ENCODE results near the gene DNAJC15.

DNAJC15 gene

DNA sequence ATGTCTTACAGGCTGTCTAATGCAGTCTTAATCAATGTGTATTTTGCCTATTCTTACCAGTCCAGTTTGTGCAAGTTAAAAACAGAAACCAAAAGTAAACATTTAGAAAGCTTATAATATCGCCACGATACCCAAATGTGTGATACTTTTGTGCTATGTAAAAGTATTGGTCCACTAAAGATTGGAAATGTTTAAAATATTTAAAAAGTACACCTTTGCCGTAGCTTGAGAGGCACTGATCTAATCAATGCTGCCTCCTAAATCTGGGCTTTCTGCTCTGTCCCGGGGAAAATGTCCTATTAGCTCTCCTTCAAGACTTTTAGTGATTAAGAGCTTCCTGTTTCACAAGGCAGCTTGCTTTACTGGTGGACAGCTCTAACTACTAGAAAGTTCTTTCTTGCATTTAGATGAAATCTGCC lies 64.7 kb downstream of the DNAJC15 start:
- no peak for DNase-seq

DNA sequence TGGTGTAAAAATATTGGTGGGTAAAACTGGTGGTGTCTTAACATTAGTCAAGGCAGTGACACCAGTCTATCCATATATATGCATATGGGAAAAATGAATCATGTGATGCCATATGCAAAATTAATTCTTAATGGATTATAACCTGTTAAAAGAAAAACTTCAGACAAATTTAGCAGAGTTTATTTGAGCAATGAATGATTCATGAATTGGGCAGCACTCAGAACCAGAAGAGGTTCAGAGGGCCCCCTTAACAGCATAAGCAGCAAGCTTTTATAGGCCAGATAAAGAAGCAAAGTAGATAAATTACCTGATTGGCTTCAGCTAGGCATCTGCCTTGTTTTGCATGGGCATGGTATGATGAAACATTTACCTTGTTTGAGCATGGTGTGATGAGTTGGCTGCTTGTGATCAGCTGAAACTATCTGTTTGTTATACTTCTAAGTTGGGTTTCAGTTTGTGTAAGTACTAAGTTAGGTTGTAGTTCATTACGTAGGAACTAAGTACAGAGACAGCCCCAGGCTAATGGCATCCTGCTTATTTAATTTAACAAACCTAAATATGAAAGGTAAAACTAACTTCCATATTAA lies 66.6 kb downstream of the DNAJC15 start:
- no peak for DNase-seq

- no peak for DNase-seq
Measured at GRCh38 chr13:43094901-43095300, 71.5 kb downstream of the DNAJC15 start.

GRCh38 chr13:43095771-43096719 lies 72.7 kb downstream of the DNAJC15 start:
- DNase-seq = no peak

DNA sequence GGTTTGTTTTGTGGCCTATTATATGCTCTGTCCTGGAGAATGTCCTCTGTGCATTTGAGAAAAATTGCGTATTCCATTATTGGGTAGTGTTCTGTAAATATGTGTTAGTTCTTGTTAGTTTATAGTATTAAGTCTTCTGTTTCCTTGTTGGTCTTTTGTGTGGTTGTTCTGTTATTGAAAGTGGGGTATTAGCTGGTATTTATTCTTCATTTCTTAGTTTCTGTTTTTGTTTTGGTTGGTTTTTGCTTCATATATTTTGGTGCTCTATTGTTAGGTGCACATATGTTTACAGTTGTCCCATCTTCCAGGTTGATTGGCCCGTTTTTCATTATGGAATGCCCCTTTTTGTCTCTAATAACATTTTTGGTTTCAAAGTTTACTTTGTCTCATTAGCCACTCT lies 77.3 kb downstream of the DNAJC15 start:
- no peak for DNase-seq

- DNase-seq = no peak
Measured at GRCh38 chr13:43102304-43102703, 78.9 kb downstream of the DNAJC15 start.

- no peak for DNase-seq
Measured at GRCh38 chr13:43107780-43108179, 84.4 kb downstream of the DNAJC15 start.

GRCh38 chr13:43110036-43110435 lies 86.7 kb downstream of the DNAJC15 start:
- DNase-seq = no peak

DNA sequence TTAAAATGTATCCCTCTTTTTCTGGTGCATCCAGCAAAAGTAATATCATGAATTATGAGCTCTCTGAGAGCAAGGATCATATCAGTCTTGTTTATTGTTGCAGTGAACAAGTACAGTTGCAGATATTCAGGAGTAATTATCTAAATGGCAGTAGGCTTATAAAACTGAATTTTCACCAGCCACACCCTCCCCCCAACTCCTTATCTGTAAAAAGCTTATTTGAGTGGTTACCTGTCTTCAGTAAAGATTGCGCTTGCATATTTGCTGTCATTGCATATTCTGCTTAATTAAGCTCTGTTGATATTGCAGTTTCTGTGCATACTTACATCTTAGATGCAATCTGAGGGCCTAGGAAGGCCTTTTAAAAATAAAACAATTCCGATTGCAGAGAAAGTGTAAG lies 87.3 kb downstream of the DNAJC15 start:
- no peak for DNase-seq

DNA sequence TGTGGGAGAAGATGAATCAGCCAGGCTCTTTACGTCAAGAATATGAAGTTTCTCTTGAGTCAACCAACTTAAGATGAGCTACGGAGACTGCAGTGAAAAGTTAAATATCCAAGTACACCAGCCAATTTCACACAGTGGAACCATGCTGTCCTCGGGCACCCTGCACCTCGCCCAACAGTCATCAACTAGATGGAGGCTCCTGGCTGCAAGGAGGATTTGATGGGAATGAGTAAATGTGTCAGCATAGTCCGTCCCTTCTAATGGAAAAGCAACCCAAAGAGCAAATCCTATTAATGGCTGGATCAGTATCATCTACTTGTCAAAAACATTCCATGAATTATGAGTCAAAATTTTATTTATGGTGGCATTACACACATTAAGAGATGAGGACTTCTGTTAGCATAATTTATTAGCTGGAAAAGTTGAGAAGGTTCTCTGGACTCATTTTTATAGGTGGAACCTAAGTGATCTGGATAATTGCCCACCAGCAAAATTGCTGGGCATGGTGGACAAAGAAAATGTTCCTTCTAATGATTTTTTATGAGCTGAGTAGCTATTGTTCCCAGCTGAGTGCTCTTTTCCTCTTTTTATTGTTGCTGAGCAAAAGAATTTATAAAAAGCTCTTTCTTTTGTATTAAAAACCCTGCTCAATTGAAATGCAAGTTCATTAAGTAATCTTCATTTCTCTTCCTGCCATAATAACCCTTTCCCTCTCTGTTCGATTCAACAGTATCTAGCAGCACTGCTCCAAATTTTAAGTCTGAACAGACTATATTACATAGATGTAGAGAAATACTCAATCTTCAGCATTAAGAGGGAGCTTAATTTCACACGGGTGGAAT lies 88.4 kb downstream of the DNAJC15 start:
- DNase-seq = no peak

- DNase-seq = no peak
Measured at GRCh38 chr13:43113603-43114002, 90.2 kb downstream of the DNAJC15 start.

- no peak for DNase-seq
Measured at GRCh38 chr13:43114504-43114903, 91.1 kb downstream of the DNAJC15 start.

GRCh38 chr13:43115141-43115540 lies 91.8 kb downstream of the DNAJC15 start:
- no peak for DNase-seq

DNA sequence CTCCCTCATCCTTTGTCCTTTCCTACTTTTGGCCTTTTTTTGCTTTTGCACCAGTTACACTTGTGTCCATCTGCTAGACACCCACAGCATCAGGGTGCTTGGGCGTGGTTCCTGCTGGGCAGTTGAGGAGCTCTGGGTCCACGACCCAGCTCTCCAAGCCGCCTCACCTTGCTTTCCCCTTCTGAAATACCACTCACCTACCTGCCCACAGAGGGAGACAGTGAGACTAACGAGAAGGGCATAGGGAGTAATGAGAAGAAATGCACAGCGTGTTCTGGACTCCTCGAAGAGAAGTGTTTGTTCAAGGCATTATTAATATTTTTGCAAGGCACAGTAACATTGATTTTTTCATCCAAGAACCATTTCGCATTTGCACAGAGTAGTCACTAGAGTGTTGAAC lies 92.9 kb downstream of the DNAJC15 start:
- DNase-seq = no peak

DNA sequence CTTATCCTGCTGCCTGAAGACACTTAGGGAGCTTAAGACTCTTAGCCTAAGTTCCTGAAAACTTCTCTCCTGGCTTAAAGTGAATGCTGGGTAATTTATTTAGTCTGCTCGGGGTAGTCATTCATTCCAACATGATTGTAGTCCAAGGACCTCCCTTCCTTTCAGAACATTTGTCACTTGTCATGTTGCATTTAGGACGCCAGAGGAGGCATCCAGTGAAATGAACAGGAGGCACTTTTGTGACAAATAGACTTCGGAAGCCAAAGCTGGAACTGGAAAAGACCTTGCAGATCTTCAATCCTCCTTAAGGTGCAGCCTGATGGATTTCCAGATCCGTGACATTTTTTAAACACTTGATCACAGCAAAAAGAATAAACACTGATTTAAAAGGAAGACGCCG lies 95.1 kb downstream of the DNAJC15 start:
- DNase-seq = no peak

DNA sequence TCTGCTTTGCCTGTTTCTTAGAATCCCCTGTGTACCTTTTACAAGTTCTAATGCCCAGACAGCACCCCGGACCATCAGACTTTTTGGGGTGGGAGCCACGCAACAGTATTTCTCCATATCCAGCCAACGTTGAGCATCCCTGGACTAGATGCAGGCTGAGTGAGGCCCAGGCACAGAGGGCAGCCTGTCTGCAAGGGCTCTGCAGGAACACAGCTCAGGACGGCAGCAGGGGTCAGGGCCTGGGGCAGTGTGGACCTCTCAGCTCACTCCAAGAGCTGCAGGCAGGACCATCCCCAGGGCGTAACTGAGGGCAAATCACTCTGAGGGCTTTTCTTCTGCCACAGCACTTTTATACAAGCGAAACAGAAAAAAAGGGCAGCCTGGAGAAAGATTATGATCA lies 95.8 kb downstream of the DNAJC15 start:
- no peak for DNase-seq

DNA sequence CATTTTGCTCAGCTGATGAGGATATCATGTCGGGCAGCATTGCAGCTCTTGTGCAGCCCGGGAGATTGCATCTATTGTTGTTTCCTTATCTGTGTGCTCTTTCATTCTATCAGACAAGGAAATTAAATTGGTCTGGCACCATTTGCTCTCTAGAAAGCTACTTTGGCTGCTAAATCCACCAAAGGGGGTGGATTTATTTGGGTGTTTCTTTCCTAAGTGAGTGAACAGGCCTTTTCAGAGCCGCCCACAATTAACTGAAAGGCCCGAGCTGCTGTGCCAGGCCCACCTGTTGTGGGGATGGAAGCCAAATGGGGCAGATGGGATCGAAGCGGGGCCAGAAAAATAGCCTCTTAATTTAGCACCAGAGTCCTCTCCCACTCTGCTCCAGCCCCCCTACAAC lies 99.4 kb downstream of the DNAJC15 start:
- no peak for DNase-seq

DNA sequence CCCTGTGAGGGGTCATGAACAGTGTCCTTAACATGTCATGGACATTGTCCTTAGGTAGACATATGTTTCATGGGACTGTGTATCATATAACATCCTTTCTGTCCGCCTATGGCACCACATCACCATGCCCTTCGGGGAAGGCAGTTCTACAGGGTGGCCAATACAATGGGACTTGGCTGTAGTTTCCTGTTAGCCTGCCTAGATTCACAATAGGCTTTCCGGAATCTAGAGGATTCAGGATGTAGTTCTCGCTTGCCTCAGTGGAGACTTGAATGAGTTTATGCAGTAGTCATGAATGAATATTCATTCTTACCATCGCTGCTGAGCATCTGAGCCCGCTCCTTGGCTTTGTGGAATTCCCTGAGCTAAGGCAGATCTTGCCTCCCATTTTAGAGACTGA lies 100.5 kb downstream of the DNAJC15 start:
- DNase-seq = no peak

DNA sequence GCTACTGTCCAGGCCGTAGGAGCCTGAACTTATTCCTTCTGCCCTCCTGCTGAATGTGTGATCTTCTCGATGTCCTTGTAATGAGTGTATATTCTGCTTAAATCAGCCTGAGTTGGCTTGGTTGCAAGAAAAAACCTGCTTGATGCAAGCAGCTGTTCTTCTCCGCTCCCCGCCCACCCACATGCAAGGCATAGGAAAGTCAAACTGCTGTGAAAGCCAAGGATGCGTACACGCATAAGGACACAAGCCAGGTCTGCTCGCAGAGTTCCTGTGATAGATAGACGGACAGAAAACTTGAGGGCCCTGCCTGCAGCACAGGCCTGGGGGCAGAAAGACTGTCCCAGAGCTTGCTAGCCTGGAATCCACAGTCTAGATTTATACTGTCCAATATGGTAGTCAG lies 101.1 kb downstream of the DNAJC15 start:
- no peak for DNase-seq

- DNase-seq = no peak
Measured at GRCh38 chr13:43126420-43126819, 103.0 kb downstream of the DNAJC15 start.

DNA sequence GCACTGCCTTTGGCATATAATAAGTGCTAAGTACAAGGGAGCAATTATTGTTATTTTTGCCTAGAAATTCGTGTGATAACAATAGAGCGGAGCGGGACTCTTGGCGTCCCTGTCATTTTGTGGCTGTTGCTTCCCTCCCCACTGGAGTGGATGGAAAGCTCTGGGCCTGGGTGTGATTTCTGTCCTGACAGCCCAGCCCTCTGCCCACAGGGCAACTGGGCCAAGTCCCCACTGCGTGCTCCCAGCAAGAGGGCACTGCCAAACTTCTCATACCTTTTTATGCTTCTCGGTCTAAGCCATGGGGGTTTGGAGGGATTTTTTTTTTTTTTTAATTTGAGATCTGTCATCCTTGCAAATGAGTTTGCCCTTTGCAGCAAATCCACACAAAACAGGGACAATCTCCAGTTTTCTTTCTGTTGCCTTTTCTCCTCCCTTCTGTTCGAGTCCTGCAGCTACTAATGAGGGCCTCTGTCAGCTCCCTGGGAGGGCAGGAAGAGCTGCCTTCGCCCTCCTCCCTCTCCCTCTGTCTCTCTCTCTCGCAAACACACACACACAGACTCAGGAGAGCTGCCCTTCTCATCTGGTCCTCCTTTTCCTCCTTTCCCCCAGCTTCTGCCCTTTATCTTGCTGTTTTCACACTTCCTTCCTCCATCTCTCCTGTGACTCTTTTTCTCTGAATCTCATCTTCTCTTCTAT lies 103.9 kb downstream of the DNAJC15 start:
- DNase-seq = no peak

DNA sequence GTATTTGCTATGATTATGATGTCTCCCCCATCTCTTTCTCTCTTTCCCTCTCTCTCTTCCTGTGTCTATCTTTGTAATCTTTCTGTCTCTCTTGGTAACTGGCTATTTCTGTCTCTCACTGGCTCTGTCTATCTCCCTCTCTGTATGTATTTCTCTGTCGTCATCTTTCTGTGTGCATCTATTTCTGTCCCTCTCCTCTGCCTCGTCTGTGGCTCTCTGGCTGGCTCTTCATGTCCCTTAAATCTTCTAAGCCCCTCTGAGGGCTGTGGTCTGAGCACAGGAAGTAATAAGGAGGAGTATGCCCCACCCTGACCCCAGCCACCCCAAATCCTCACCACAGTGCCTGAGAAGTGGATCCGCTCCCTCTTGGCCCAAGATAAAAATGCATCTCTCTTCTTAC lies 104.4 kb downstream of the DNAJC15 start:
- no peak for DNase-seq

GRCh38 chr13:43128504-43128961 lies 105.1 kb downstream of the DNAJC15 start:
- no peak for DNase-seq
